ENCODE data around the gene C20orf202.
A peak's percentile ranks its signal among the peaks of the same experiment; 100 is the strongest.

C20orf202 gene

DNA sequence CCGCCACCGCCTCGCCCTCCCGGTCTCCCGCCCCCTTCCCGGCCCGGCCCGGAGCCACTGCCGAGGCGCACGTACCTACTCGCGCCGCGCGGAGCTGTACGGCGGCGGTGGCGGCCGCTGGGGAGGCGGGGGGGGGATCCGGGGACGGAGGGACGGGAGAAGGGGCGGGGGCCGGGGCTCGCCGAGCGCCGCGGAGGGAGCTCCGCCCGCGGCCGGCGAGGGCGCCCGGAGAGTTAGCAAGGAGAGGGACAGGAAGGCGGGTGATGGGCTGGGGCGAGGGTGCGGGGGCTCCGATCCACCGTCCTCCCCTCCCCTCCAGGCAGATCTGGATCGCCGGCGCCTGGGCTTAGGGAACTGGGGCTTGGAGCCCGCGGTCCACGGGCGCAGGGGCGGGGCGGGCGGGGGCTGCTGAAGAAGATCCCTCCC, 17.9 kb upstream of the C20orf202 start:
- in situ Hi-C loops (cut with HindIII; ENCODE audit: low sequenced_read_pairs), result no loop called here
- TF ChIP-seq, protein P1, sequence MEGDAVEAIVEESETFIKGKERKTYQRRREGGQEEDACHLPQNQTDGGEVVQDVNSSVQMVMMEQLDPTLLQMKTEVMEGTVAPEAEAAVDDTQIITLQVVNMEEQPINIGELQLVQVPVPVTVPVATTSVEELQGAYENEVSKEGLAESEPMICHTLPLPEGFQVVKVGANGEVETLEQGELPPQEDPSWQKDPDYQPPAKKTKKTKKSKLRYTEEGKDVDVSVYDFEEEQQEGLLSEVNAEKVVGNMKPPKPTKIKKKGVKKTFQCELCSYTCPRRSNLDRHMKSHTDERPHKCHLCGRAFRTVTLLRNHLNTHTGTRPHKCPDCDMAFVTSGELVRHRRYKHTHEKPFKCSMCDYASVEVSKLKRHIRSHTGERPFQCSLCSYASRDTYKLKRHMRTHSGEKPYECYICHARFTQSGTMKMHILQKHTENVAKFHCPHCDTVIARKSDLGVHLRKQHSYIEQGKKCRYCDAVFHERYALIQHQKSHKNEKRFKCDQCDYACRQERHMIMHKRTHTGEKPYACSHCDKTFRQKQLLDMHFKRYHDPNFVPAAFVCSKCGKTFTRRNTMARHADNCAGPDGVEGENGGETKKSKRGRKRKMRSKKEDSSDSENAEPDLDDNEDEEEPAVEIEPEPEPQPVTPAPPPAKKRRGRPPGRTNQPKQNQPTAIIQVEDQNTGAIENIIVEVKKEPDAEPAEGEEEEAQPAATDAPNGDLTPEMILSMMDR (IDR thresholded peaks at IDR 0.05; ENCODE audit: low read depth, low read length, missing control alignments), result no peak
- peak overlapping the region; percentile 27 for H3K4me3 ChIP-seq (ENCODE audit: low read depth, low read length)
- DNase-seq (ENCODE audit: low read depth), result no peak

DNA sequence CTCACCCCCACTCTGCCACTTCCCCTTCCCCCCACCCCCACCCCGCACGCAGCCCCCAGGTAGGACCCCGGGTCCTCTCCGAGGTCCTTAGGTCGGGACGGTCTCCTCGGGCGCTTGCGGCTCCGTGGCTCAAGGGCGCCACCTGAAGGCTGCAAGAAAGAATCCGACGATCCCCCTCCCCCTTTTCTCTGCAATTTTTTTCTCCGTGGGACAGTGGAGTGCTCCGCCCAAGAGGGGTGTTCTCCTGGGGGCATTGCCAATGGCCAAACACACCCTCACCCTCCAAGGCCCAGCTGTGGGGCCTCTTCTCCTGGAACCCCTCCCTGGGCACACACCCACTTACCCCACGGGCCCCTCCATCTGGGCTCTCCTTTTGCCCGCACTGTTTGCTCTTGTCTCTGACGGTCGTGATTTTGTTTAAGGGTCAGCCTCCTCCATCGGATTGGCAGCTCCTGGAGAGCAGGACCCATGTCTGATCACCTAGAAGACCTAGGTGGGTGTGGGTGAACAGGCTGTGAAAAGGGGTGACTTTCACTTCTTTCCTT, 17.4 kb upstream of the C20orf202 start:
- no peak for DNase-seq (ENCODE audit: low read depth)
- in situ Hi-C loops (cut with HindIII; ENCODE audit: low sequenced_read_pairs), result no loop called here

DNA sequence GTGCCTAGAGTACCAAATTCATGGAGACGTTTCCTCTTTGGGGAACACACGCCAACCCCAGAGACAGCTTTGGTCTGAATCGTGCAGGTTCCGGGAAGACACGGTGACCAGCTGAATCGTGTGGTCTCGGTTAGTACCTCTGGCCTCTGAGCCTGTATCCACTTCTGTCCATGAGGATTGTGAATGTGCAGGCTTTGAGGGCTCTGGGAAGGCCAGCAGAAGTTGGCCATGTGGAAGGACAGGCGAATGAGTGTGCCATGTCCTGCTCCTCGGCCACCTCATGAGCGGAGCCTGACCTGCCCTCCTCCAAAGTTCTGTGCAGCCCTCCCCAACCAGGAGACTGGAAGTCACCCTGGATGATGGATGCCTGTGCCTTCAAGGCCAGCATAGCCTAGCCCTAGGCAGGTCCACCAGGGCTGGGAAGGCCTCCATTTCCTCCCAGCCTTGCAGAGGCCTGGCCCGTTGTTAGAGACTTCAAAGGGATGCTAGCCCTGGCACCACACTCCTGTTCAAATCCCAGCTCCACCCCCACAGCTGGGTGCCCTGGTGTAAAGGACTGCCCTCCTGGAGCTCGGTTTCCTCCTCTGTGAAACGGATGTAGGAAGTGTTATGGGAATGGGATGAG, 16.8 kb upstream of the C20orf202 start:
- DNase-seq (ENCODE audit: low read depth), result no peak
- TF ChIP-seq, protein P1 (IDR thresholded peaks at IDR 0.05; ENCODE audit: low read depth, low read length, missing control alignments), result no peak
- in situ Hi-C loops (cut with HindIII; ENCODE audit: low sequenced_read_pairs), result no loop called here
- no peak overlapping the region for H3K4me3 ChIP-seq (ENCODE audit: low read depth, low read length)

More for the DNA sequence above, 17.4 kb upstream of the C20orf202 start:
- TF ChIP-seq, protein P1 (IDR thresholded peaks at IDR 0.05; ENCODE audit: low read depth, low read length, missing control alignments), result peak; percentile 57
- H3K4me3 ChIP-seq (ENCODE audit: low read depth, low read length), result peak overlapping the region; percentile 27

DNA sequence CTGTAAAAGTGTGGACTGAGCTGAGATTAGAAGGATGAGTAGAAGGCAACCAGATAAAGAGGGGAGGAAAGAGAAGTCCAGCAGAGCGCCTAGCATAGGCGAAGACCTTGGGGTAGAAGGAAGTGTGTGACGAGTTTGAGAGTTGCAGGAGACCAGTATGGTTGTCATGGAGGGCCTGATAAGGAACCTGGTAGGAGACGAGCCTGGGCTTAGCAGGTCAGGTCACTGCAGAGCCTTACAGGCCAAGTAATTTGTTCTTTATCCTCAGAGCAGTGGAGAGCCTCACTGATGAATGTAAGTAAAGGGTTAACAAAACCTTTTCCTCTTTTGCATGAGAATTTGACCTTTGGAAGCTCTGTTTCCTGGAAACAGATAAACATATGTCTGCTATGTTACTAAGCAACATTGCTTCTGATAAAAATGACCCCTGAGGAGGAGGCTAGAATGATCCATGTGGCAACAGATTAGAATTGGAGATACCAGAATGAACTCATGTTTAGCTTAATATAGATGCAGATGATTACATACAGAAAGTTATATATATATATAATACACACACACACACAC, 15.6 kb upstream of the C20orf202 start:
- no peak for DNase-seq (ENCODE audit: low read depth)
- H3K4me3 ChIP-seq (ENCODE audit: low read depth, low read length), result no peak overlapping the region
- in situ Hi-C loops (cut with HindIII; ENCODE audit: low sequenced_read_pairs), result no loop called here
- TF ChIP-seq, protein P1 (IDR thresholded peaks at IDR 0.05; ENCODE audit: low read depth, low read length, missing control alignments), result no peak

DNA sequence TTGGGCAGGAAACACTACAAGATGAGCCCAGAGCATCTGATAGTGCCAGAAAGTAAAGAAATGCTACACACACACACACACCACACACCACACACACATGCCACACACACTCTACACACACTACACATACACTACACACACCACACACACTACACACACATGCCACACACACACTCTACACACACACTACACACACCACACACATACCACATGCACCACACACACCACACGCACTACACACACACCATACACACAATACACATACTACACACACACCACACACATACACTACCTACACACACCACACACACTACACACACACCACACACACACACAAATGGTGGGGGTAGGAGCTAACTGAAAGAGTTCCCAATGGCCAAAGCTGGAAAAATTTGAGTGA, 14.9 kb upstream of the C20orf202 start:
- no peak for DNase-seq (ENCODE audit: low read depth)
- H3K4me3 ChIP-seq (ENCODE audit: low read depth, low read length), result no peak overlapping the region
- TF ChIP-seq, protein P1 (IDR thresholded peaks at IDR 0.05; ENCODE audit: low read depth, low read length, missing control alignments), result no peak
- in situ Hi-C loops (cut with HindIII; ENCODE audit: low sequenced_read_pairs), result no loop called here

DNA sequence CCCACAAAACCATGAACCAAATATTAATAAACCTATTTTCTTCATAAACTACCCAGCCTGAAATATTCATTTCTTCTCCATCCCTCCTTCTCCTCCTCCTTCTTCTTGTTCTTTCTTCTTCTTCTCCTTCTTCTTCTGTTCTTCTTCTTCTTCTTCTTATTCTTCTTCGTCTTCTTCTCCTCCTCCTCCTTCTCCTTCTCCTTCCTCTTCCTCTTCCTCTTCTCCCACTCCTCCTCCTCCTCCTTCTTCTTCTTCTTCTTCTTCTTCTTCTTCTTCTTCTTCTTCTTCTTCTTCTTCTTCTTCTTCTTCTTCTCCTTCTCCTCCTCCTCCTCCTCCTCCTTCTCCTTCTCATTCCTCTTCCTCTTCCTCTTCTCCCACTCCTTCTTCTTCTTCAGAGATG, 13.4 kb upstream of the C20orf202 start:
- TF ChIP-seq, protein P1 (IDR thresholded peaks at IDR 0.05; ENCODE audit: low read depth, low read length, missing control alignments), result no peak
- in situ Hi-C loops (cut with HindIII; ENCODE audit: low sequenced_read_pairs), result no loop called here
- H3K4me3 ChIP-seq (ENCODE audit: low read depth, low read length), result no peak overlapping the region
- no peak for DNase-seq (ENCODE audit: low read depth)
